ENCODE data around the gene SCAF8.

GRCh38 chr6:154848580-154848979 is 115.4 kb downstream of the SCAF8 start:
- TF ChIP-seq POLR2AphosphoS5 (IDR thresholded peaks at IDR 0.05; ENCODE audit: low read depth, low read length) (peak; percentile 40; the same call in 1 of the 2 replicates), TAF1 (IDR thresholded peaks at IDR 0.05; ENCODE audit: borderline replicate concordance, insufficient read depth, low read length) (no peak), REST (IDR thresholded peaks at IDR 0.05; ENCODE audit: insufficient read depth in 1 of 2, low read depth in 2 of 2, low read length in 2 of 2) (no peak), SIN3A (IDR thresholded peaks at IDR 0.05; ENCODE audit: borderline replicate concordance, insufficient read depth, low read length) (no peak; the same call in 1 of the 2 replicates), FOXP2 (optimal IDR thresholded peaks at IDR 0.05; ENCODE audit: borderline replicate concordance, extremely low read depth, extremely low read length, insufficient read depth) (no peak)

Data from PFSK-1 (cell line).